OCI-LY1 (cell line): ENCODE data around the gene PPP1R14D.

ENCODE experiments used
- CTCF ChIP-seq: fragments of 200-600 bp; sonication (generic), shearing (Covaris generic); IDR thresholded peaks from 2 replicates; pipeline ENCODE4 v1.5.1; 2017; ENCODE audit warnings: mild to moderate bottlenecking, antibody characterized with exemption, low read length, moderate library complexity, mixed read lengths
- EZH2 ChIP-seq: fragments of 200-600 bp; sonication (generic), shearing (Covaris generic); IDR thresholded peaks from 2 replicates; pipeline ENCODE4 v1.8.0; 2017; ENCODE audit warnings: borderline replicate concordance, mixed run types, mild to moderate bottlenecking, antibody characterized with exemption, low read length, moderate library complexity, mixed read lengths

- TF ChIP-seq CTCF (no peak), EZH2 (no peak)
Measured at GRCh38 chr15:40775007-40775406, 53.5 kb downstream of the PPP1R14D start.
